Stimulated activated CD4-positive, alpha-beta T cell treated with anti-CD3 and anti-CD28 coated beads, Interleukin-2, amount 100 ng/mL, for 24 hours (primary cell): ENCODE results near the gene FLAD1.
A peak's percentile ranks its signal among the peaks of the same experiment; 100 is the strongest.
"Not testable (repeated sequence)": the region's sequence is repeated elsewhere in the genome, so short reads cannot be mapped to it uniquely, and the experiment has no call there.

Experiments used
- DNase-seq, 2 donors: peaks; one replicate each; pipeline ENCODE4 v3.0.0-alpha.2; 2020

Gene FLAD1

DNA sequence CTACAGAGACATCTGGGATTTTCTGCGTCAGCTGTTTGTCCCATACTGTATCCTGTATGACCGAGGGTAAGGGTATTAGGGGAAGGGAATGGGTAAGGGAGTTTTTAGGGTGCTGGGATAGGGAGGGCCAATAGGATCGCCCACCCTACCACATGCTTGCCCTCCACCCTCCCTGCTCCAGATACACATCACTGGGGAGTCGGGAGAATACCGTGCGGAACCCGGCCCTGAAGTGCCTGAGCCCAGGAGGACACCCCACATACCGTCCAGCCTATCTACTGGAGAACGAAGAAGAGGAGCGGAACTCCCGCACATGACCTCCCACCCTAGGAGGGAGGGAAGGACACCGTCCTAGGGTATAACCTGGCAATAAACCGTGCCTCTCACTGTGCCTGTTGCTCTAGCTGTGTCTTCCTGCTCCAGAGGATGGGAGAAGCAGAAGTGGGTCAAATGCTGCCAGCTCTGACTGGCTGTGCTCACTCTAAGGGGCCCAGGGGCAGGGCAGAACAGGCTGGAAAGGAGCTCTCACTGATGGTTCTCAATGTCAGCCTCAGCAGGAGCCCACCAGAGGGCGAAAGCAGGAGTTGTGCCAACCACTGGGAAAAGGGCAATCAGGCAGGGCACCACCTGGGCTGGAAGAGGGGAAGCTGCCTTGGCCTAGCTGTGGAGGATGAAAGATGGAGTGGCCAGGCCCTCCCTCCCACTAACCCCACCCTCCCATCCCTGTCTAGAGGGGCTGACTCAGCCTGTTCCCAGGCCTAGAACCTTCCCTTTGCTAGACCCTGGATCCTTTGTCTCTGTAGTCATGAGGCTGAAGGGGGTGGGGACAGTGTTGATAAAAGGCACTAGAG lies 9.8 kb downstream of the FLAD1 start:
- no peak for DNase-seq

GRCh38 chr1:154993572-154994268 lies 10.6 kb downstream of the FLAD1 start, which contains the start of gene LENEP:
LENEP (plus strand) TSS chr1:154993586; CDS start chr1:154993608, 22 bp downstream.
- no peak for DNase-seq

DNA sequence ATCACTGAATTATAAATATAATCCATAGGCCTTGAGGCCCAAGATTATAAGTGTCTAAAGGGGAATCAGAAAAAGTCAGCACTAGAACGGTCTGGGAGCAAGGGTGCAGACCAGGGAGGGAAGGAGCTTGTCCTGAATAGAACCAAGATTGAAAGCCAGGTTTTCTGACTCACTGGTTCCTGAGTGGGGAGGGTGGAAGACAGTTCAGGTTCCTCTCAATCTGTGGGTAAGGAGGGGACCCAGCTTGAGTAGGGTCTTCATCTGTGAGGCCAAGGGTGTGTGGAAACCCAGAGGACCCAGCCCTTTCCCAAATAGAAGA lies 11.1 kb downstream of the FLAD1 start:
- no peak for DNase-seq

GRCh38 chr1:154994591-154994990 lies 11.4 kb downstream of the FLAD1 start:
- no peak for DNase-seq

DNA sequence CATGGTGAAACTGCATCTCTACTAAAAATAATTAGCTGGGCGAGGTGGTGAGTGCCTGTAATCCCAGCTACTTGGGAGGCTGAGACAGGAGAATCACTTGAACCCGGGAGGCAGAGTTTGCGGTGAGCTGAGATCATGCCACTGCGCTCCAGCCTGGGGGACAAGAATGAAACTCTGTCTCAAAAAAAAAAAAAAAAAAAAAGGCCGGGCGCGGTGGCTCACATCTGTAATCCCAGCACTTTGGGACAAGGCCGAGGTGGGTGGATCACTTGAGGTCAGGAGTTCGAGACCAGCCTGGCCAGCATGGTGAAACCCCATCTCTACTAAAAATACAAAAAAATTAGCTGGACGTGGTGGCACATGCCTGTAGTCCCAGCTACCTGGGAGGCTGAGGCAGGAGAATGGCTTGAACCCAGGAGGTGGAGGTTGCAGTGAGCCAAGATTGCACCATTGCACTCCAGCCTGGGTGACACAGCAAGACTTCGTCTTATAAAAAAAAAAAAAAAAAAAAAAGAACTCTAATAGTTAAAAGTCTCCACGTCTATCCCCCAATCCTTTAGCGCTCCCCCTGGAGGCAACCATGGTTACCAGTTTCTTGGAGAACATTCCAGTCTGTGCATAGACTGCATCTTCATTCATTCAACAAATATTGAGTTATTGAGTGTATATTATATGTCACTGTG lies 12.3 kb downstream of the FLAD1 start:
- DNase-seq = not testable (repeated sequence)

GRCh38 chr1:154996966-154997701 lies 14.0 kb downstream of the FLAD1 start:
- DNase-seq = no peak

DNA sequence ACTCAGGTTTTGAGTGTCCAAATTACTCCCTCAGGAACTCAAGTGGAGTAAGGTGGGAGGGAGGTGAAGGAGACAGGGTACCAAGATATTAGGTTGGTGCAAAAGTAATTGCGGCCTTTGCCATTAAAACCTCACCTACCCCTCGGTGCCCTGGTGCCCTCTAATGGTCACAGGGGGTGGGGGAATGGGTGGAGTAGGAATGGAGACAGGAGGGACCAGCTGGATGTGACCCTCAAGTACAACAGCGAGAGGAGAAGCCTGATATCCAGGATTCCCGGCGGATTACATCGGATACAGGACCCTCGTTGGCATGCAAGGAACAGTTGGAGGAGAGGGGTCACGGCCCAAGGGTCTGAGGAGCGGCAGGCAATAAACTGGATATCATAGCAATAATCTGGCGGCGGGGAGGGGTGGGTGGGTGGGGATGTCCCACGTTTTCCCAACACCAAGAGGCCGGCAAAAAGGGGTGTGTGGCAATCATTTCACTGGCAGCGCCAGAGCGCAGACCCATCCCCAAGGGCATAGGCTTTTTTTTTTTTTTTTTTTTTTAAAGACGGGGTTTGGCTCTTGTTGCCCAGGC lies 15.1 kb downstream of the FLAD1 start:
- DNase-seq = no peak

GRCh38 chr1:154998818-154999570 lies 15.8 kb downstream of the FLAD1 start:
- peak; percentile 80 to 86 for DNase-seq

- DNase-seq = peak; percentile 66 to 81
Measured at GRCh38 chr1:154999571-155000410, 16.6 kb downstream of the FLAD1 start.

DNA sequence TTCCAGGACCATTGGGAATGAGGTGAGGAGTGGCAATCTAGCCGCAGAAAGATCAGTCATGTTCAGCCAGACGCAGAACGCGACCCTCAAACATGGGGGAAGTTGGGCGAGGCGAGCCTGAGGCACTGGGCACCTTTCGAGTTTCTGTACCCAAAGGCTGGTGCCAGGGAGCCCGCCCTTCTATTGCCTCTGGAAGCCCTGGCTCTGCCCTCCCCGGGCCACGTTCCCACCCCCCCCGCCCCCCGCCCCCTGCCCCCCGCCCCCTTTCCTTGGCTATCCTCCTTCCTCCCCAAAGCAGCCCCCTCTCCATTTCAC lies 17.2 kb downstream of the FLAD1 start:
- DNase-seq = peak in 1 of 2 donors; percentile 53

GRCh38 chr1:155000726-155001424 lies 17.7 kb downstream of the FLAD1 start:
- DNase-seq = peak; percentile 81 to 90

DNA sequence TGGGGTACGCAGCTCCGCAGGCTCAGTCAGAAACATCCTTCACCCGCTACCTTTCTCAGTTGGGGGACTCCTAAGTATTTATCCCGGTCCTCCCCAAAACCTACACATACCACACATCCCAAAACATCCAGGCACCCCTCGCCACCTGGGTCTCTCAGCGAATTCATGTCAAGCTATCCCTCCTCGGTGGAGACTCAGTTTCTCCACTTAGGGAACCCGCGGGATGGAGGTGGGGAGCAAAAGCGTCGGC lies 18.2 kb downstream of the FLAD1 start:
- no peak for DNase-seq

DNA sequence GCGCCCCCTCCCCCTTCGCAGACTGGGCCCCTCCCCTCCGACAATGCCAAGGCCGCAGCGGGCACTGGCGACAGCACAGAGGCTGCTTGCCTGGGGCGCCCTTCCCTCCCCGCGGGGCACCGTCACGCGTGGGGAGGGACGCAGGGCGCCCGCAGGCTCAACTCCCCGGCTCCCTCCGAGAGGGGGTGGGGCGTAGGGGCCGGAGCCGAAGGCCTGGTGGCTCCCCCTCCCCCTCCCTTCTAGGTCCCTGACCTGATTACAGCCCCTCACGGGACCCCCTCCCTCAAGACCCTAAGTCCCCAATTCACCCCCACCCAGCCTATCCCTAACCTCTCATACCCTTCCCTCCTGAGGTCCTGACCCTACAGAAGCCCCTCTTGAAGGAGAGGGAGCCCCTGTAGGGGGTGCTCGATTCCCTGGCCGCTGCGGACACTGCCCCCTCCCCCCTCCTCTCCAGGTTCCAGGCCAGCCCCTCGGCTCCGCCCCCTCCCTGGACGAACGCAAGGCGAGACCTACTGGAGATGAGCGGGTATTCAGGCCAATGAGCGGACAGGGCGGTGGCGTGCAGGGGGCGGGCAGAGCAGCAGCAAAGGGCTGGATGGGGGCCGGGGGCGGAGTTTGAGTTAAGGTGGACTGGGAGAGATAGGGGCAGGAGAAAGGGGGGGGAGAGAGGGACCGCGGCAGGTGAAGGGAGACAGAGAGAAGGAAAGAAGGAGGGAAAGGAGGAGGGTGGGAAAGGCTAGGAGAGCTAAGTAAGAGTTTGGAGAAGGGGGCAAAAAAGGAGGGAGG lies 18.7 kb downstream of the FLAD1 start:
- DNase-seq = peak; percentile 99

DNA sequence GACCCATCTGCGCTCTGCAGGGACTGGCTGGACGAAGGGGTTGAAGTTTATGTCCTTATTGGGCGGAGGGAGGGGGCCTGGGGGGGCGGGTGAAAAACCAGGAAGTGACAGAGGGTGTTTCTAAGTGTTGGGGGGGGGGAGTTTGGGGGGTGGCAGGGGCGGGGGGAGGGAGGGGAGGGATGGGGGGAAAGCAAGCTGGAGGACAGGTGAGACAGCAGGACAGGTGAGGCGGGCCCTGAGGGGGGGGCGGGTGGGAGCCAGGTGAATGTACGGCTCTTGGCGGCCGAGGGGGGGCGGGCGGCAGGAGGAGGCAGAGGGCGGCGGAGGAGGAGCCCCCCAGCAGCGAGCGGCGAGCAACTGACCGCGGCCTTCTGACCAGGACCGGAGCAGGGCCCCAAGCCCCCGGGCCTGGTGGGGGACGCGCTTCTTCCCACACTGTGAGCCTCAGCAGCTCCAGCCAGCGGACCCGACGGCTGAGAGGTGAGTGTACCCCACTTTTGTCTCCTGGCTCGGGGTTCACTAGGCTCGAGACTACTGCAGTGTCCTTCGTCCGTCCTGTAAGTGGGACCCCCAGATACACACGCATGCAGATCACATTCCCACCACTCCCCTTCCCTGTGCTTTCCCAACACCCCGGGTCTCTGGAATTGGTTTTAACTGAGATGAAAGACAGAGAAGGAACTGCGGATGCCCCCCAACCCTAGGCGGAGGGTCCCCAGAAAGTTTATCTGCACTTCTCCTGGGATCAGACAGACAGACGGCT lies 19.5 kb downstream of the FLAD1 start, which contains the start of gene ZBTB7B:
Gene ZBTB7B, plus strand, starts transcription at position 339 of the 763 bp plus-strand sequence. CDS start 11,859 bp downstream, outside the sequence.
- DNase-seq = no peak

DNA sequence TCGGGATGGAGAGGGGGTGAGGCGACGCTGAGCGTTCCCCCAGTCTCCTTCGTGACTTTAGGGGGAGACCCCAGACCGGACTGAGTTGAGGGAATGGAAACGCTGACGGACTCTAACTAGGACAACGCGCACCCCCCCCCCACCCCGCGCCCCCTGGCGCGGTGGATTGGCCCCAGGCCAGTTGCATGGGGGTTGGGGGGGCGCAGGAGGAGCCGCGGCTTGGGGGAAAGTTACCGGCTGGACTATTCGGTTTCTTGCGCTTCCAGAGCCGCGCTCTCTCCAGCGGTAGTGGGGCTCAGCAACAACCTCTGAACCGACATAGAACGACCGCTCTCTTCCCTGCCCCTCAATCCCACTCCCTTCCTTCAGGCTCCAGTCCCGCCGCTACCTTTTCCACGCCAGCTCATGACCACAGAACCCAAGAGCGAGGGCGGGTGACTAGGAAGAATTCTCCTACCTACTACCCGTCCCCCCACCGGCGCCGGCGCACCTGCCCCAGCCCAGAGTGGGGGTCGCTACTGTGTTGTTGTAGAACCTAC lies 20.2 kb downstream of the FLAD1 start:
- peak in 1 of 2 donors; percentile 48 for DNase-seq

DNA sequence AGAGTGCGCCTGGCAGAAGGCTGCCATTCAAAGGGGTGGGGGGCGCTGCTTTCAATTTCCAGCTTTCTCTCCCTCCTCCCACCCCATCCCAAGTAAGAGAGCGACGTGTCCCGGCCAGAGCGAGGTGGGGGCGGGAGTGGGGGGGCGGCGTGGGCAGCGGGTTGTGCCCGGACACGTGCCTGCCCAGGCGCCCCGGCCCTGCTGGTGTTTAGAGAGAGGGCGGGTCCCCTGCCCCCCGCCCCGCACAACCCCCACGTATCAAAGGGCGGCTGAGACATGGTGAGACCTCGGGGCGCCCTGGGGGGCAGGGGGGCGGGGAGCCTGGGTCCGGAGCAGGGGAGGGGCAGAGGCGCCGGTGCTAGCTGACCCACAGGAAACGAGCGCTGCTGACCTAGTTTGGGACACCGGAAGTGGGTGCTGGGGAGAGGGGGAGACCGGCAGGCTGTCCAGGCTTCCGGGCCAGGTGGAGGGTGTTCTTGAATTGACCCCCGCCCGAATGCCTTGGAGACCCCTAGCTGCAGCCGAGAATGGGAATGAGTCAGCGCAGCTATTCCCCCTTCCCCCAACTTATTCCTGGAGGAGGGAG lies 20.7 kb downstream of the FLAD1 start:
- no peak for DNase-seq

DNA sequence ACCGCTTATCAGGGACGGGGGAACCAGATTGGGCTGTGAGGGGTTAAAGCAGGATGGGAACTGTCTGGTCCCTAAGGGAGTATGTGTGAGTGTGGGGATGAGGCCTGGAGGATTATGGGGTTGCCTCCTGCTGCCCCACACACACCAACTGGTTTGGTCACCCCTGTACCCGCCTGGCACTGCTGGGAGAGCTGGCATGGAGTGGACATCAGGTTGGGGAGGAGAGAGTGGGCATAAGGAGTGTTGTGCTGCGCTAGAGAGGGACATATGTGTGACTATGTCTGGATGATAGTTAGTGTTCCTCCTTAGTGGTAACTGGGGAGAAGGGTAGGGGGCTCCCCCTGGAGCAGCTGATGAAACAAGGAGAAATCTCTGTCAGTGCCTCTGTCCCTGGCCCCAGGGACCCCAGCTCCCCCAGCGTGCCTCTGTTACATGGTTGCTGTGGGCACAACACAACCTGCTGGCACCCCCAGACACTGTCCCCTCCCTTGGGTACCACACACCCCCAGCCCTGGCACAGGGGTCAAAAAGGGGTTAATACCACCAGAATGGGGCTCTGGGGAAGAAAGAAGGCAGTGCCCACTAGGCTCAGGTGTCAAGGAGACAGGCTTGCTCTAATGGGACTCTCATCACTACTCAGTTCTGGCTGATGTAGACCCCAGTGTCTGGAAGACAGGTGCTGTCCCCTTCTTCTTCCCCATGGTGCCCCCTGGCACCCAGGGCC lies 21.4 kb downstream of the FLAD1 start:
- DNase-seq = no peak
